Amniotic epithelial cell (primary cell): ENCODE data around the gene THEMIS.
"Not testable (repeated sequence)": the region's sequence is repeated elsewhere in the genome, so short reads cannot be mapped to it uniquely, and the experiment has no call there.

Source experiments
- DNase-seq: peaks from one replicate; pipeline ENCODE4 v3.0.0-alpha.2; 2010; ENCODE audit warnings: low read depth

Gene THEMIS

DNA sequence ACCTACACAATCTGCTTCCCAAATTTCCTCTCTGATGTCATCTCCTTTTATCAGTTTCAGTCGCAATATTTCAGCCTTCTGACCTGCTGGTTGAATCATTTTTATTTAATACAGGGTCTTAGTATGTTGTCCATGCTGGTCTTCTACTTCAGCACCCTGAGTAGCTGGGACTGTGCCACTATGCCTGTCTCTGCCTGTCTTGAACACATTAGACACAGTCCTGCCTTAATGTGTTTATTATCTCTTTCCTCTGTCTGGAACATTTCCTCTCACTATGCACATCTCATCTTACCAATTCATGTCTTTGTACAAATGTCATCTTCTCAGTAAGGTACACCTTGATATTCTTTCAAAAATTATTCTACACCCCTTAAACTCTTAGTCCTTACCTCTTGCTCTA is 106.5 kb downstream of the THEMIS start:
- no peak for DNase-seq

- no peak for DNase-seq
Measured at GRCh38 chr6:127793396-127793795, 107.5 kb downstream of the THEMIS start.

DNA sequence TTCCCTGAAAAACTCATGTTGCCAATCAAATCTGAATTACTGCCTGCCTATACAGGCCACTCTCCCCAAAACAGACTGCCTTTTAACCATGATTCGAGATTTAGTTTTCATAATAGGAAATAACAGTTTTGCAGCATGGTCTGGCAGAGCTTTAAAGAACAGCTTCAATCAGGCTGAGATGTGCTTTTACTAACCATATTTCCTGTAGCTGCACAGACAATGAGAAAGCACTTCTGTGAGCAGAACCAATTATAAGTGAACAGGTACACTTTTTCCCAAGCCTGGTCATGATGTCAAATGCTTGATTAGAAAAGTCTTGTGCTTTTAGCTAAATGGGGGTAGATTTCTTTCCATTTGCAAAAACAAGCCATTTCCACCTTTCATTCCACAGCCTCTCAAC is 108.2 kb downstream of the THEMIS start:
- DNase-seq: no peak

DNA sequence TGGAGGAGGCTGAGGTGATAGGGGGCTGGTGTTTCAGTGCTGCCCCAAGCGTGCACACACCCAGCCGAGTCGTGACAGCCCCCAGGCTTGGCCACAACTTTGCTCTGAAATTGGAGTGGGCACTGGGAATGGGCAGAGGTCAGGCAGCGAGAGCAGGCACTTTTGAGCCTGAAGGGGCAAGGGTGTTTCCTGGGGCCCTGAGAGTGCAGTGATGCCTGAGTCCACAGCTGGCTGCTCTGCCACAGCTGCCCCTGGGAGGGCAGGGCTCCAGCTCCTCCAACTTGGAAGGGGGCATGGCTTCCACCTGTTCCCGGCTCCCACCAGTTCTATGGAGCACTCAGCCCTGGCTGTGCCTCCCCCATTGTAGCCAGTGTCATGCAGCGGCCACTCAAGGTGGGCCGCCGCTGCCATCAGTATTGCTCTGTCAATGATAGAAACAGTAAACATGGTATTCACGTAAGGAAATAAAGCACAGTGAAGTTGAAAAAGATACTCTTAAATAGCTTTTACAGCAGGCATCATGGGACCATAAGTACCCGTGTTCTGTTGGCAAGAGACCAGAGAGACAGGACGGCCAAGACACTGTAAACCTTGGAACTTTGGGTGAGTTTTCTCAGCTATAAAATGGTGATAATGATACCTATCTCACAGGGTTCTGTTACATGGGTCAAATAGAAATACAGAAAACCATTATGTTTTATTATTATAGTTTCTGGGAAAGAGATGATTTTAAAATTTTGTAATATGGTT is 108.9 kb downstream of the THEMIS start:
- DNase-seq: no peak

GRCh38 chr6:127790571-127790970 is 110.3 kb downstream of the THEMIS start:
- DNase-seq: no peak

DNA sequence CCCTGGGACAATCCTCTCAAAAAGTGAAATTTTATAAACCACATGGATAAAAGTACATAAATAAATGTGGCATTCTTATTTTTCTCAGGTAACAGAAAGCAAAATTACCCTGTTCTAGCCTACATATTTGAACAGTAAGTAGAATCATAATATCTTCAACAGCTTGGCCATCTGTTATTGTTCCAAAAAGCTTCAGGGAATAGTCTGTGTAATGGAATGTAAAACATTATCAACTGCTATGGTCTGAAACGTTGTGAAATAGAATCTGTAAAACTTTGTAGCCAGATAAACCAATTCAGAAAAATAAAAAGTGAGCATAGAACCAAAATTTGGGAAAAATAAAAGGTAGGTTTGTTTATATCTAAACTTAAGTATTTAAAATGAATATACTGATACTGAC is 114.7 kb downstream of the THEMIS start:
- DNase-seq: peak; percentile 10

- DNase-seq: no peak
Measured at GRCh38 chr6:127784468-127784867, 116.4 kb downstream of the THEMIS start.

DNA sequence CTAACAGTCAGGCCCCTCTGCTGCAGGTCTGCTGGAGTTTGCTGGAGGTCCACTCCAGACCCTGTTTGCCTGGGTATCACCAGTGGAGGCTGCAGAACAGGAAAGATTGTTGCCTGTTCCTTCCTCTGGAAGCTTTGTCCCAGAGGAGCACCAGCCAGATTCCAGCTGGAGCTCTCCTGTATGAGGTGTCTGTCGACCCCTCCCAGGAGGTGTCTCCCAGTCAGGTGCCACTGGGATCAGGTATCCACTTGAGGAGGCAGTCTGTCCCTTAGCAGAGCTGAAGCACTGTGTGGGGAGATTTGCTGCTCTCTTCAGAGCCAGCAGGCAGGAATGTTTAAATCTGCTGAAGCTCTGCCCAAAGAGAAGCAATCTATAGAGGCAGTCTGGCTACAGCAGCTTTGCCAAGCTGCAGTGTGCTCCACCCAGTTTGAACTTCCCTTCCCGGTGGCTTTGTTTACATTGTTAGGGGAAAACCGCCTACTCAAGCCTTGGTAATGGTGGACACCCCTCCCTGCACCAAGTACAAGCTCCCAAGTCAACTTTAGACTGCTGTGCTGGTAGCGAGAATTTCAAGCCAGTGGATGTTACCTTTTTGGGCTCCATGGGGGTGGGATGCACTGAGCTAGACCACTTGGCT is 119.1 kb downstream of the THEMIS start:
- DNase-seq: not testable (repeated sequence)

DNA sequence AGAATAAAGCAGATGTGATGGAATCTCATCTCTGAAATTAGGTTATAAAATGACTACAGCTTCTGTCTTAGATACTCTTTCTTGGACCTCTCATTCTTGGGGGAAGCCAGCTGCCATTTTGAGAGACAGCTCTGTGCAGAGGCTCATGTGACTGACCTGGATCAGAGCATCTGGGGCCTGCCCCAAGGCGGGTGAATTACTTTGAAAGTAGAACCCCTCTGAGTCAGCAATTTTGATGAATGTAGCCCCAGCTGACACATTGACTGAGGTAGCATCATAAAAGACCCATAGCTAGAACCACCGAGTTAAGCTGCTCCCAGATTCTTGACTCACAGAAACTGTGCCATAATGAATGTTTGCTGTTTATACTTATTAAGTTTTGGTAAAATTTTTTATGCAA is 124.5 kb downstream of the THEMIS start:
- no peak for DNase-seq

- DNase-seq: no peak
Measured at GRCh38 chr6:127775371-127775770, 125.5 kb downstream of the THEMIS start.

- DNase-seq: no peak
Measured at GRCh38 chr6:127768745-127769144, 132.1 kb downstream of the THEMIS start.

DNA sequence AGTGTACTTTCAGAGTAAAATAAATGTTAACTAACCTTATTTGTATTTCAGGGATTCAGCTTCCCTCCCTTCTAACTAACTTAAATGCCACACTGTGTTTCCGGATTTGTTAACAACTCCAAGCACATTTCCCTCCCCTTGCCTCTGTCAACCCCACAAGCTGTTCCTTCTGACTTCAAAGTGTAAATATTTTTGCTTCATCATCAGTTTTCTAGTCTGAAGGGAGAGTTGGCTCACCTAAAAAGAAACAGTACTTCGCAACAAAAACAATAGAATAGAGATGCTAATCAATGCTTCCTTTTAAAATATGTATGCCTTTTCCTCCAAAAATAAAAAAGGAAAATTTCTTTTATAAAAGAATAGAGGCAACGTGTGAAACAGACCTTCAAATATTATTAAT is 132.6 kb downstream of the THEMIS start:
- DNase-seq: no peak

DNA sequence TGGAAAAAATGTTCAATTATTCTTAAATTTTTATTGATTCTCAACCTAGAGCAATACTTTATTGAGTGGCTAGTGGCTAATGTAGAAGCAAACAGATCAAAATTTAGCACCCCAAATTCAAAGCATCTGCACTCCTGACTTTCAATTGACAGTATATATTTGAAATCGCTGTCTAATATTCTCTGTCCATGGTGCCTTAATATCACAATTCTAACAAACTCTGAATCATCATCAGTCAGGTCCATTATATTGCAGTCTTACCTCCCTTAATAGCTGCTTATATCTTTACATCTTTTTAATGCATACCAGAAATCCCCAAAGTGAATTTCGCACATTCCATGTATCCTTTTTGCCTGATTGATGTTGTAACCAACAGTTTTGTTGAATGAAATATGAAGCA is 134.9 kb downstream of the THEMIS start:
- DNase-seq: no peak

DNA sequence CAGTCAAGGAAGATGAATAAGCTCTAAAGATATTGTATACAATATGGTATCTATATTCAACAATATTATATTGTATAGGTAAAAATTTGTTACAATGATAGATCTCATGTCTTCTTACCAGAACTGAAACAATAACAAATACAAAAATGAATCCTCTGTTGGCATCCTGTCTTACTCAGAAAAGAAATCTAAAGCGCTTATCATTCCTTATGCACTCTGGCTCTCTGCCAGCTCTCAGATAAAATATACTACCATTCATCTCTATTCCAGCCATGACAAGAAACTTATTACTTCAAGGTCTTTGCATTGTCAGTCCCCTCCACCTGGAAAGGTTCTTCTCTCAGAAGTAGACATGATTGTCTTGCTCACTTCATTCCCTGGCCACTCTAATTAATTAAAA is 138.6 kb downstream of the THEMIS start:
- no peak for DNase-seq

DNA sequence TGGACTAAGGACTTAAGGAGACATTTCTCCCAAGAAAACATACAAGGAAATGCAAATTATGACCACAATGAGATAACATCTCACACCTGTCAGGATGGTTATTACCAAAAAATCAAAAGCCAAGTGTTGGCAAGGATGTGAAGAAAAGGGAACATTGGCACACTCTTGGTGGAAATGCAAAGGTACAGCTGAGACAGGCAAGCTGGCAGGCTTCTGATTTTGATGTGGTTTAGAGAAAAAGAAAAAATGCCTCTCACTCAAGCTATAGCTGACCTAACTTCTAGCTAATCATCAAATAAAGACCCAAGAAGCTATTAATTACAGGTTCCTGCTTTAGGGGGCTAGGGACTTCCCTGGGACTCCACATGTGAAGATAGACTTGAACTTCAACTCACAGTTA is 139.8 kb downstream of the THEMIS start:
- DNase-seq: no peak

DNA sequence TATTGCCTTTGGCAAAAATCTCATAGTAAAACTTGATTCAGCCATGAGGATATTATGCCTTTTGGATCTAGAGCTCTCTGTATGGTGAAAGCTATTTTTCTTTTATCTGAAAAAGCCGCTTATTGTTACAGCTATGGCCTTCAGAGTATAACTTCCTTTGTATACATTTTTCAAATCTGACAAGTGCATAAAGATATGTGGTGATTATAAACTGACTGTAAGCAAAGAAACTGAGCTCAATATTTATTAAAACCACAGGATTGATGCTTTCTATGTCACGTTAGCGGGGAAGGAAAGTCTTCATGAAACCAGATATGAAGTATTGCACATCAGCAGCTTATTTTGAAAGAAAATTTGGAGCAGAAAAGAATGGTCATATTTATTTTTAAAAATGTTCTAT is 151.8 kb downstream of the THEMIS start:
- no peak for DNase-seq

- DNase-seq: no peak
Measured at GRCh38 chr6:127748290-127748689, 152.6 kb downstream of the THEMIS start.

DNA sequence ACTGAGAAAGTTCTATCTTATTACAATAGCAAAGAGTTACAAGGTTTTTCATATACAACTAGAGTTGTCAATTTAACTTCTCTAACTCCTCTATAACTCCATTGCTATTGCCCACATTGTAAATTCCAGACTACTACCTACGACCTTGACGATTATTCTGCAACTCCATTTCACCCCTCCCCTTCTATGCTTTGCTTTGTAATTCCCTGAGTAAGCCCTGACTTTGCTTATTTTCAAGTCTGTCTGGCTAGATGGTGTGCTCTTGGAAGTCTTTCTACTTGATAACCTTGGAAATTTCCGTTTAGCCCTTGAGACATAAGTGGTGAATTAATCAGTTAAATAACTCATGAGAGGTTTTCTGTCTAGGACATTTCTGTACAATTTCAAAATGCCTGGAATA is 162.4 kb downstream of the THEMIS start:
- peak; percentile 40 for DNase-seq

- peak; percentile 14 for DNase-seq
Measured at GRCh38 chr6:127737768-127738167, 163.1 kb downstream of the THEMIS start.

DNA sequence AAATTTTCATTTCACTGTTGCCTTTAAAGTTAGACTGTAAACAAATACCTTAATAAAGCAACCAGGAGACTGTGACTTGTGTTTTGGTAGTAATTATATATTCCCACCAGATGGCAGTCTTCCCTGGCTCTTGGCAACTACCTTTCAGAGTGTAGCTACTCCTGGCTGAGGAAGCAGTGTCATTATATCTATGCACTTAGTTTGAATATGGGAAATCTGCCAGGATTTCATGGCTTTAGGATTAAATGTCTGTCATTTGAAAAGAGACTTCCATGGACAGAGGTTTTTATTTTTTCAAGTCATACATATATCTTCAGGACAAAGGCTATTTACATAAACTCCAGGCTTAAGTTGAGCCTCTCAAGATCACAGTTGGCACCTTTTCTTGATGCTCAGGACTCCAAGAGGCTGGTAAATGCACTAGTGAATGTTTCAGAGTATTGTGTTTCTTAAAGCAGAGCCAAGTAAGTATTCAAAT is 163.8 kb downstream of the THEMIS start:
- peak; percentile 69 for DNase-seq

GRCh38 chr6:127732927-127733326 is 167.9 kb downstream of the THEMIS start:
- no peak for DNase-seq

GRCh38 chr6:127727260-127727953 is 173.5 kb downstream of the THEMIS start:
- no peak for DNase-seq

DNA sequence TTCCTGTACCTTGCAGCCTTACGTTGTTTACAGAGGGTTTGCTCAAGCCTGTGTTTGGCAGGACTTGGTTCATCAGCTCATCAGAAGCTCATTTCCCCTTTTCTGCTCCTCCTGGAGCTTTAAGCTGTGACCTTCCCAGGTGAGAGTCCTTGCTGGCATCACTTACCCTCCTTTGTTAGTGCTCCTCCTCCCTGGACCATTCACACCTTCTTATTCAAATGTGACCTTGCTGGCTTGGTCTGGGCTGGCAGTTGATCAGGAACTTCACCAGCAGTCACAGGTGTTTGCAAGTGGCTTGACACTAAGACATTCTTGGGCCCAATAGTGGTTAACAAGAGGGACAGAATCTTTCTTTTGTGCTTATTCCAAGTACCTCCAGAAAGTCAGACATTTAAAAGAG is 175.0 kb downstream of the THEMIS start:
- DNase-seq: no peak
